Hippocampal formation (tissue), 2 donors: ENCODE results near the gene SLC41A2.
"Not testable (repeated sequence)": the region's sequence is repeated elsewhere in the genome, so short reads cannot be mapped to it uniquely, and the experiment has no call there.

Source experiments
- DNase-seq, 2 donors: peaks; one replicate each; lab custom pipeline; 2025; lab: John Stamatoyannopoulos, UW

The SLC41A2 gene

GRCh38 chr12:104964167-104964855 is 6.2 kb upstream of the SLC41A2 start:
- peak in 1 of 2 donors; percentile 15 for DNase-seq

GRCh38 chr12:104963757-104964156 is 5.7 kb upstream of the SLC41A2 start:
- no peak for DNase-seq

GRCh38 chr12:104960464-104960863 is 2.4 kb upstream of the SLC41A2 start:
- no peak for DNase-seq

GRCh38 chr12:104959335-104959841 is 1.3 kb upstream of the SLC41A2 start:
- DNase-seq = no peak

- DNase-seq = no peak
Measured at GRCh38 chr12:104958805-104959334, 780 bp upstream of the SLC41A2 start.

GRCh38 chr12:104957719-104958000 is 430 bp downstream of the SLC41A2 start:
- no peak for DNase-seq

GRCh38 chr12:104956870-104957718 is 996 bp downstream of the SLC41A2 start:
- no peak for DNase-seq

GRCh38 chr12:104955703-104956102 is 2.4 kb downstream of the SLC41A2 start:
- no peak for DNase-seq

GRCh38 chr12:104953323-104953722 is 4.8 kb downstream of the SLC41A2 start:
- no peak for DNase-seq

- no peak for DNase-seq
Measured at GRCh38 chr12:104952816-104953215, 5.3 kb downstream of the SLC41A2 start.

- DNase-seq = no peak
Measured at GRCh38 chr12:104951759-104952509, 6.2 kb downstream of the SLC41A2 start.

- not testable (repeated sequence) for DNase-seq
Measured at GRCh38 chr12:104948716-104949115, 9.4 kb downstream of the SLC41A2 start.

GRCh38 chr12:104944252-104944651 is 13.8 kb downstream of the SLC41A2 start:
- no peak for DNase-seq

- DNase-seq = not testable (repeated sequence)
Measured at GRCh38 chr12:104943401-104943800, 14.7 kb downstream of the SLC41A2 start.

GRCh38 chr12:104942075-104942474 is 16.0 kb downstream of the SLC41A2 start:
- no peak for DNase-seq

GRCh38 chr12:104941454-104941853 is 16.6 kb downstream of the SLC41A2 start:
- DNase-seq = no peak

- no peak for DNase-seq
Measured at GRCh38 chr12:104939089-104939488, 19.0 kb downstream of the SLC41A2 start.

GRCh38 chr12:104938371-104938770 is 19.7 kb downstream of the SLC41A2 start:
- DNase-seq = no peak

GRCh38 chr12:104935886-104936285 is 22.2 kb downstream of the SLC41A2 start:
- DNase-seq = no peak

- DNase-seq = no peak
Measured at GRCh38 chr12:104933778-104934177, 24.3 kb downstream of the SLC41A2 start.

- DNase-seq = no peak
Measured at GRCh38 chr12:104933128-104933527, 25.0 kb downstream of the SLC41A2 start.
